HG02642 (cell line): ENCODE measurements around the gene SELENOH.

Experiments
- ATAC-seq: cut with Tn5 transposase; IDR thresholded peaks from one replicate; pipeline ENCODE4 v1.9.1; 2021; ENCODE audit warnings: mild to moderate bottlenecking; ENCODE audit not compliant: unreplicated experiment, poor library complexity

The SELENOH gene

GRCh38 chr11:57778318-57779037 lies 37.2 kb downstream of the SELENOH start:
- ATAC-seq = no peak

- no peak for ATAC-seq
Measured at GRCh38 chr11:57779276-57779675, 38.0 kb downstream of the SELENOH start.

DNA sequence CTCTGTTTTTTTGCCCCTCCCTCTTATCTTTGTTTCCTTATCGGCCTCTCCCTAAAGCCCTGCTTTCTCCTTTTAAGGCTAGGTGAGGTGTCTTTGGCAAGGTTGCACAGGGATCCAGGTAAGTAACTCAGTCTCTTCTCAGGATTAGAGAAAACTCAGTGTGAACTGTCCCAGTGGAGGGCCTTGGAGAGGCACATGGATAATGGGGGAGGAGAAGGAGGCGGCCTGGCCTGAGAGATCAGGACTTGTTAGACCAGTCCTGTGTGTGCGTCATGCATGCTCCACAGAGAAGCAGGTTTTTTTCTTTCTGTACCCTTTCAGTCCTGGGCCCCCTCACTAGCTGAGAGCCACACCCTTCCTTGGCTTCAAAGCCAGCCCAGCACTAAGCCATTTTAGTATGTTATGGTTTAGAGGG lies 40.2 kb downstream of the SELENOH start:
- no peak for ATAC-seq

DNA sequence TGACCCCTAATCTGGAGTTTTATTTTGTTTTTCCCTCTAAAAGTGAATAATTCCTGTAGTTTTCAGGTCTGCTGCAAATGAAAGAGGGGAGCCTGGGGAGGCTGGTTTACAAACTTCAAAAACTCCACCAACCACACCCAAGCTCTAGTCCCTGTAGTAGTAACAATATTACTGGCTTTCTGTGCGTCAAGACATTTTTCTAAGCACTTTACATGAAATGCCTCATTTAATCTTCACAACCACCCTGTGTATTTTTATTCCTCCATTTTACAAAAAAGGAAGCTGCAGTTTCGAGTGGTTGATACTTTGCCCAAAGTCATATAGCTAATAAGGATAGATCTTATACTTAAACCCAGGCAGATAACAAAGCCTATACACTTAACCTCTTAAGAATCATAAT lies 43.8 kb downstream of the SELENOH start:
- no peak for ATAC-seq

DNA sequence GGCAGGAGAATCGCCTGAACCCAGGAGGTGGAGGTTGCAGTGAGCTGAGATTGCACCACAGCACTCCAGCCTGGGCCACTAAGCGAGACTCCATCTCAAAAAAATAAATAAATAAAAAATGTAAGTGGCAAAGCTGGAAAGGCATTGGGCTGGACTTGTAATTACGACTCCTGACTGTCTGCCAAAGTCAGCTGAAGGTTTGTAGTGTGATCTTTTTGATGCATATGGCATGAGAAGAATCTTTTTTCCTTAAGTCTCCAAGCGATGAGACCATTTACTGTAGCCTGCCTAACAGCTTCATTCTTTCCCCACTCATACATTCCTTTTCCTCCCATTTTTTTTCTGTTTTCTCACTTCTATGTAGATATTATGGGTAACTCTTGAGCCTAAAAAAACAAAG lies 45.1 kb downstream of the SELENOH start:
- ATAC-seq = no peak

- no peak for ATAC-seq
Measured at GRCh38 chr11:57787006-57787604, 45.8 kb downstream of the SELENOH start.

DNA sequence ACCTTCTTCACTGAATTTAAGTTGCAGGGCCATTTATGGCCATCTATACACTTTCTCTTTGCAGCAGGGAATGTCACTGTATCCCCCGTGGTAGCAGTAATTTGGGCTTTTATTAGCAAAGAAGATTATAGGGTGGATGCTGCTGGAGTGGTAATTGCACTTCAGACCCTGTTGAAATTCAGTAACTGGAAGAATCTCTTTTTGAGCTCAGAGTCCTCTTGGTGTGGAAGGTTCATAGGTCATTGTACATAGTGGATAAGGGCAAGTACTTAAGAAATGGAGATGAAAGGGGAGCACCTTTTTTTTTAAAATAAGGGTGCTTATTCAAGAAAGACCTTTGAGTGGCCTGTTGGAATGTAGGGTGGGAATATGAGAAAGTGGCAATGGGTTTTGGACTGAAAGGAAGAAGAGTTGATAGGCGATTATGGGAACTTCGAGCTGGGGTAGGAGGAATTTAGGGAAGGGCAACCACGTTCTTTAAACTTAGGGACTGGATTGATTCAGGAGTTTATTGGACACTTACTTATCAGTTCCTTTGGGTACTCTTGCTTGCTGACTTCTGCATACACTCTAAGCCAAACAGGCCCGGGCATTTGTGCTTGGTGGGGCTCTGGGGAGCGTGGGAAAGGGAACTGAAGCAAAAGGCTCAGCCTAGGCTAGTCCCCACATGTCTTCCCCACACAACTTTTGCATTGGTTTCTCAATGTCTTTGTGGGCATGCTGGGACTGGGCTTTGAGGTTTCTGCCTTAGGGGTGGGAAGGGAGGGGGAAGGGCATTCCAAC lies 46.8 kb downstream of the SELENOH start:
- no peak for ATAC-seq

DNA sequence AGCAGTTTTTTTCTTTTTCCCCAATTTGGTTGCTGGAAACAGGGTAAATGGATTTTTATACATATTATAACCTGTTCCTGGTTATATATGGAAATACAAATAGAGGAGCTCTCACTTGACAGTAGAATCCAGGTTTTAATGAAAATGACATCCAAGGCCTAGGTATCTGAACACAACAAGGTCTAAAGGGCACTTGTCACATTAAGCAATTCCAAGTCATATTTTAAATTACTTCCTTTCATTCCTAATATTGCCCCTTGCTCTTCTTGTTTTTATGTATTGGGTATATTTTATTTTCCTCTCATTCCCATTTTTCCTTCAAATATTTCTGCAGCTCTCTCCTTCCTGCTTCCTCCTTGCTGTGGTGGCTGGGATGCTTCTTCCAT lies 47.4 kb downstream of the SELENOH start:
- no peak for ATAC-seq

- ATAC-seq = no peak
Measured at GRCh38 chr11:57791321-57792059, 50.2 kb downstream of the SELENOH start.

DNA sequence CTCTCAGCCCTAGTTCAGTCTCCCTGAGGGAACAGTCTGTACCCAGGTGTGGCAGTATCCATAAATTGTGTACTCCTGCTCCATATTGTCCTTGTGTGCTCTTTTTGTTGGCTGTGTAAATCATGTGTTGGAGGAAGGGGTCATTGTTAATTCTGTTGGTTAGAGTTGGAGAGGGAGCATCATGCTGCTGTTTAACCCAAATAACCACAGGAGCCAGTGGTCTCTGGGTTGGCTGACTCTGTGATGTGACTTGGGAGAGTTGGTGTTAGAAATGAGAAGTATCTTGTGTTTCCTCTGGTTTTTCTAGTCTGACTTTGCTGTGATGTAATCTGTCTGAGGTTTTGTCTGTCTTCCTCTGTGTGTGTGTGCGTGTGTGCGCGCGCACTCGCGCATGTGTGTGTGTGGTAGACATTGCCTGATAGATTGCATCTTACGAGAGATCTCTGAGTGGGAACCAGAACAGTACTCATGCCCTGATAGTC lies 50.8 kb downstream of the SELENOH start:
- ATAC-seq = peak; percentile 82

DNA sequence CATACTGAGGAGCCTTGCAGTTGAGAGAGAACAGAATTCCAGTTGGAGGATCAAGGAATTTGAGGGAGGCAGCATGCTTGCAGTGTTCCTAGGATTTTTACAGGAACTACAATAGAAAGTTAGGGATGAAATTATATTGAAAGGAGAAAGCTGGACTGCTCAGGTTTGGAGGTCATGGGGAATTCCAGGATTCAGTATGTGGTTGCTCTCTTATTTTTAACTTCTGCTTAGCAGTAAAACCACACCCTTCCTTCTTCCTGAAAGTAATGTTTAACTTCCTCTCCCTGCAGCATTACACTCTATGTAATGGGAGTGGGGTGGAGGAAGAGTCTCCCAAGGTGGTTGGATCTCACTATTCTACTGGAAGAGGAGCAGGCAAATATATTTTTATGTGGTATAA lies 51.6 kb downstream of the SELENOH start:
- ATAC-seq = no peak
